GM12873 (cell line): ENCODE measurements around the gene WIPF1.

Source experiments
- TF ChIP-seq, protein P1 (sequence below): IDR thresholded peaks from 2 replicates; pipeline ENCODE4 v1.5.1; 2012; ENCODE audit warnings: low read depth, mild to moderate bottlenecking, moderate library complexity, low read length, control low read depth; ENCODE audit not compliant: insufficient read depth; ENCODE audit errors: missing control alignments

The WIPF1 gene

DNA sequence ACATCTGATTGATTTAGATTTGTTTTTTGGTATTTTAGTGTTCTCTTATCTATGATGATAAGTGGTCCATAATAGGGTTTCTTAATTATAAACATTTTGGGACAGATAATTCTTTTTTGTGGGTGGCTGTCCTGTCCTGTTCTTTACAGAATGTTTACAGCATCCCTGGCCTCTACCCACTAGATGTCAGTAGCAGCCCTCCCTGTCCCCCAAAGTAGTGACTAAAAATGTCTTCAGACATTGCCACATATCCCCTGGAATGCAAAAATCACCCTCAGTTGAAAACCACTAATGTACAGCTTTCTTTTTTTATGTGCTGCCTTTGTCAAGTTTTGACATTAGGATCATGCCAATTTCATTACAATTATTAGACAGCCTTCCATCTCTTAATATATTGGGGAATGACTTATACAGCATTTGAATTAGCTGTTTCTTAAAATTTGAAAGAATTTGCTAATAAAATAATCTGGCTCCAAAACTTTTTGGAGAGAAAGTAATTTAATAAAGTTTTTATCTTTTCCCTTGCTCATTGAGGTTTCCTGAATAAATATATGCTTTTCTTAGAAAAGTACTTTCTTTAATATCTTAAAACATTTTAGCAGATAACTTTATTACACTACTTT, 19.5 kb downstream of the WIPF1 start:
- TF ChIP-seq, protein P1, sequence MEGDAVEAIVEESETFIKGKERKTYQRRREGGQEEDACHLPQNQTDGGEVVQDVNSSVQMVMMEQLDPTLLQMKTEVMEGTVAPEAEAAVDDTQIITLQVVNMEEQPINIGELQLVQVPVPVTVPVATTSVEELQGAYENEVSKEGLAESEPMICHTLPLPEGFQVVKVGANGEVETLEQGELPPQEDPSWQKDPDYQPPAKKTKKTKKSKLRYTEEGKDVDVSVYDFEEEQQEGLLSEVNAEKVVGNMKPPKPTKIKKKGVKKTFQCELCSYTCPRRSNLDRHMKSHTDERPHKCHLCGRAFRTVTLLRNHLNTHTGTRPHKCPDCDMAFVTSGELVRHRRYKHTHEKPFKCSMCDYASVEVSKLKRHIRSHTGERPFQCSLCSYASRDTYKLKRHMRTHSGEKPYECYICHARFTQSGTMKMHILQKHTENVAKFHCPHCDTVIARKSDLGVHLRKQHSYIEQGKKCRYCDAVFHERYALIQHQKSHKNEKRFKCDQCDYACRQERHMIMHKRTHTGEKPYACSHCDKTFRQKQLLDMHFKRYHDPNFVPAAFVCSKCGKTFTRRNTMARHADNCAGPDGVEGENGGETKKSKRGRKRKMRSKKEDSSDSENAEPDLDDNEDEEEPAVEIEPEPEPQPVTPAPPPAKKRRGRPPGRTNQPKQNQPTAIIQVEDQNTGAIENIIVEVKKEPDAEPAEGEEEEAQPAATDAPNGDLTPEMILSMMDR = peak; percentile 69

DNA sequence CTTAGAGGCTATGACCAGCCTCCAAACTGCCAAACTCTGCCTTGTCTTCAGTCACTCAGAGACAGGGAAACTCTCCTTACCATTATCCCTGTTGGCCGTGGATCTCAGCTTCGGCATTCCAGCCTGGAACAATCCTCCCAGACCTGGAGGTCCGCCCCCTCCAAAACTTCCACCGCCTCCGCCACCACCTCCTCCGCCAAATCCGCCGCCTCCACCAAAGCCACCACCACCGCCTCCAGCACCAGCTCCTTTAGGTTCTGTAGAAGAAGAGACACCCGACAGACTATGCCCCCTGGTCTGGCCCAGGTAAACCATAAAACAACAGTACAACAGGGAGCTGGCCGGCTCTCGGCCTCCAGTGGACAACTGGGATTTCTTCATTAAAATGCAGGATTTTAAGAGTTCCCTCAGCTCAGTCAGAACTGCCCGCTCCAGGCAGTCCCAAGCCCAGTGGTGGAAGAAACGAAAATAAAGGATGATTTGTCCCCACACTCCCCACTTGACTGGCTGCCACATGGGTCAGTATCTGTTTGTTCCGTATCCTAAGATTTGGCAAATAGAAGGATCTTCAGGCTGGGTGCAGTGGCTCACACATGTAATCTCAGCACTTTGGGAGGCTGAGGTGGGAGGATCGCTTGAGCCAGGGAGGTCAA, 22.4 kb downstream of the WIPF1 start:
- TF ChIP-seq, protein P1 = no peak

DNA sequence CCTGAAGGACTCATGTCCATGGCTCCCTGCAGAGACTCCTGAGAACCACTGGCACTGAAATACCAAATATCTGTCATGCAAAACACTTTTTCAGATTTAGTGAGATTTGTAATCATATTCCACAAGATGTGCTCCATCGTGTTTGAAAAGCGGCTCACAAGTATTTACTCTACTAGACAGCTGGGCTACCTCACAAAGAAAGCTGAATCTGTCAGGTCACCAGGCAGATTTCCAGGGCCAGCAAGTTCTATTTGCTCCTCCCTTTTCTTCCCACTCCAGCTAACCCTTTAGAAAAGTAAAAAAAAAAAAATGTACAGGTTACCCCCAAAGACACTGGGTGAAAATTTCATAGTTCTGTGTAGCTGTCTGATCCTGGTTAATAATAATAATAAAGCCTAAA, 22.9 kb downstream of the WIPF1 start:
- TF ChIP-seq, protein P1 = no peak

DNA sequence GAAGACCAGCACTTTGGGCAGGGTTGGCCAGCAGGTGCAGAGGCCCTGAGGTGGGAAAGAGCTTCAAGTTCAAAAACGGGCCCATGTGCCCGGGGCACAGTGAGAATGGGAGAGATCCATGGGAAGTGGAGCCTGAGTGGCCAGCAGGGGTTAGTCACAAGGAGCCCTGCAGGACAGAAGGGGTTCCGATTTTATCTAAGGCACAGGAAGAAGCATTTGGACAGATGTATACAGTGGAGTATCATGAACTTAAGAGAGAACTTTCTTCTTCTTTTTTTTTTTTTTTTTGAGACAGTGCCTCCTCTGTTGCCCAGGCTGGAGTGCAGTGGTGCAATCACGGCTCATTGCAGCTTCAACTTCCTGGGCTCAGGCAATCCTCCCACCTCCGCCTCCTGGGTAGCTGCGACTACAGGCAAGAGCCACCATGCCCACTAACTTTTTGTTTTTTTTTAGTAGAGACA, 24.0 kb downstream of the WIPF1 start:
- TF ChIP-seq, protein P1 = no peak

DNA sequence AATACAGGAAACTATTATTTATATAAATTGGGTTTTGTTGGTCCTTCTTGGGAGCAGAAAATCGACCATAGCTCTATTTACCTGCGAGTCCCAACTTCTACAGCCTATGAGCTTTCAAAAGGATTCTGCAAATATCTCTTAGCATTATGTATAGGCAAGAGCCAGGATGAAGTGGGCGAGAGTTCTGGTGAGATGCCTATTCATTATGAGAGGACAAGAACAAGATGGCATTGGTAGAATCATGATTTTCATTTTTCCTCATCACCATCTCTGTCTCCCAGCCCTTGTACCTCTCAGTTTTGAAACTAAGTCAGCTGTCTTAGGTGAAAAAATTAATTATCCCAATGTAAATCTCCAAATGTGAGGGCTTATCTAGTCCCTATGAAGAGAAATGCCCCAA, 25.0 kb downstream of the WIPF1 start:
- TF ChIP-seq, protein P1 = no peak

DNA sequence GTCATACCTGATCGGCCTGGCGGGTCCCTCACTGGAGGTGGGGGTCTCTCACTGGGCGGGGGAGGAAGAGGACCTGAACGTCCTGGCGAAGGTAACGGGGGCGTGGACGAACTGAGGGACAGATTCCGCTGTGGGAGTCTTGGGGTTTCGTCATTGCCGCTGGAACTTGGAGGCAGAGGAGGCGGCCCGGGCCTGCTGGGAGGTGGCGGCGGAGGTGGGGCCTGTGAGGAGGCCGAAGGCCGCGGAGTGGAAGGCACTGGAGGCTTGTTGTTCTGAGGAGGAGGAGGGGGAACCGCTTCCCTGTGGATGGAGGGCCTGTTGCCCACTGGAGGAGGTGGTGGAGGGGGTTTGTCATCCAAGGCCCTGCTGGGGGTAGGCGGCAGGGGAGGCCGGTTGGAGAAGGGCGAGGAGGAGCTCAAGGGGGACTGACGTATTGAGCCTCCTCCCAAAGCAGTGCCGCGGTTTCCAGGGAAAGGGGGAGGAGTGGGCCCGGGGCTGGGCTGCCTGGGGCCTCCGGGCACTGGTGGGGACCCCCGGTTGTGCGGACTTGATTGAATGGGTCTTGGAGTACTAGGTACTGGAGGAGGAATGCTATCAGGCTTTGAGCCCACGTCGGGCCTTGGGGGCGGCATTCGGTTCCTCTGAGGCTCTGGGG, 25.8 kb downstream of the WIPF1 start:
- TF ChIP-seq, protein P1 = no peak

DNA sequence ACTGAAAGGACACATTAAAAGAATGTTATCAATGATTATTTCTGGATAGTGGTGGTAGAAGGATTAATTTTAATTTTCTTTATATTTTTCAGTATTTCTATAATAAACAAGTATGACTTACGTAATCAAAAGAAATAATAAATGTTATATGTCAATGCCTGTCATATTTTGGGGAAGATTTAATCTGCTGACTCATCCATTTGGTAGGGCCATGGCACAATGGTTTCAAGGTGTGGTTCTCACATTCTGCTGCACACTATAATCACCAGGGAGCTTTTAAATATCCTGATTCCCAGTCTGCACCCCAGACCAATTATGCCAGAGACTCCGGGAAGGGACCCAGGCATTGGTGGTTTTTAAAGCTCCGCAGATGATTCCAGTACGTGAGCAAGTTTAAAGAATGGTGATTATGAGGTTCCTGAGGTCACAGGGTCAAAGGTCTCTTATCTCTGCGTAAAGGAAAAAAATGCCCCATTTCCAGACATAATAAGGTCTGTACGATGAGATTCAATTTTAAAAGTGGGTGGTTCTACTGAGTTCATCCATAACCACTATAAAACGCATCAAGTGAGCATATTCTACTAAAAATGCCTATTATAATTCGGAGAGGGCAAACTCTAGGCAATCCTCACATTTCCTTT, 27.2 kb downstream of the WIPF1 start:
- TF ChIP-seq, protein P1 = no peak
